IPS DF 6.9 (cell line): ENCODE data around the gene CORO1C.

Experiments
- DNase-seq: peaks from one replicate; pipeline ENCODE4 v3.0.0-alpha.2; 2013; ENCODE audit warnings: low read depth, low spot score
- H3K27ac ChIP-seq: one replicate; pipeline ENCODE4 v1.5.1; 2013; ENCODE audit warnings: low read length, control low read depth
- H3K27me3 ChIP-seq: 2 replicates; pipeline ENCODE4 v1.6.1; 2013; ENCODE audit warnings: mild to moderate bottlenecking, low read length; ENCODE audit not compliant: control insufficient read depth, insufficient read depth
- H3K36me3 ChIP-seq: 2 replicates; pipeline ENCODE4 v1.6.1; 2013; ENCODE audit warnings: low read length; ENCODE audit not compliant: control insufficient read depth, insufficient read depth
- H3K4me1 ChIP-seq: 2 replicates; pipeline ENCODE4 v1.6.1; 2013; ENCODE audit warnings: low read length; ENCODE audit not compliant: control insufficient read depth, insufficient read depth
- H3K4me3 ChIP-seq: 2 replicates; pipeline ENCODE4 v1.5.1; 2013; ENCODE audit warnings: mild to moderate bottlenecking, low read length
- H3K9me3 ChIP-seq: 2 replicates; pipeline ENCODE4 v1.6.1; 2013; ENCODE audit warnings: low read length, inconsistent platforms; ENCODE audit not compliant: control insufficient read depth, insufficient read depth
- WGBS: extraction: QIAGEN DNeasy Blood & Tissue Kit; methylation state at CpG from one replicate; pipeline ENCODE4 v1.1.7; 2013; ENCODE audit warnings: mixed read lengths, missing lambda C conversion rate; ENCODE audit not compliant: insufficient read length, insufficient coverage; 5-methylcytosine and 5-hydroxymethylcytosine counted together

CORO1C gene

GRCh38 chr12:108615918-108616317 is 115.4 kb downstream of the CORO1C start:
- Histone ChIP-seq H3K36me3 (no peaks in the 10 kb centered on the region), H3K4me3 (no peak overlapping the region), H3K9me3 (no peaks in the 10 kb centered on the region), H3K4me1 (peaks cover 2% of the 10 kb centered on the region; the same call in 1 of the 2 replicates), H3K27me3 (no peaks in the 10 kb centered on the region), H3K27ac (no peak overlapping the region)
- no CpG with 5 or more reads among the region's 1 CpG for WGBS
- DNase-seq, result no peak

- Histone ChIP-seq H3K9me3 (no peaks in the 10 kb centered on the region), H3K27ac (no peak overlapping the region), H3K4me1 (peaks cover 2% of the 10 kb centered on the region; the same call in 1 of the 2 replicates), H3K4me3 (no peak overlapping the region), H3K36me3 (no peaks in the 10 kb centered on the region), H3K27me3 (no peaks in the 10 kb centered on the region)
- no CpG with 5 or more reads among the region's 6 CpGs for WGBS
- no peak for DNase-seq
Observed at GRCh38 chr12:108614639-108615038, 116.7 kb downstream of the CORO1C start.

DNA sequence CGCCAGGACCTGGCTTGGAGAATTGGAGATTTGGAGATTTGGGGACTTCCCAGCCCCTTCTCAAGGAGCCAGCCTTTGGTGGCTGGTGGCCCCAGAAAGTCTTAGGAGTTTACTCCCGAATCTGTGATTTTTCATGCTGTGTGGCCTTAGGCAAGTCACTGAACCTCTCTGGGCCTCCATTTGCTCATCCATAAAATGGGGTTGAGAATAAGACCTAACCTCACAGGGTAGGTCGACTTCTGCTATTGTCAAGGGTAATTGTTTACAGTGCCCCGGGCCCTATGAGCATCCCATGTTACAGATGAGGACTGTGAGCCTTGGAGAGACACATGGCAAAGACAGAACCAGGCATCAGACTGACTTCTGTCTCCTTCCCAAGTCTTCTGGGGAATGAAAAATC is 117.3 kb downstream of the CORO1C start:
- DNase-seq, result no peak
- Histone ChIP-seq H3K36me3 (no peaks in the 10 kb centered on the region), H3K27me3 (no peaks in the 10 kb centered on the region), H3K9me3 (no peaks in the 10 kb centered on the region), H3K4me3 (no peak overlapping the region), H3K4me1 (peaks cover 2% of the 10 kb centered on the region; the same call in 1 of the 2 replicates), H3K27ac (no peak overlapping the region)
- no CpG with 5 or more reads among the region's 4 CpGs for WGBS

DNA sequence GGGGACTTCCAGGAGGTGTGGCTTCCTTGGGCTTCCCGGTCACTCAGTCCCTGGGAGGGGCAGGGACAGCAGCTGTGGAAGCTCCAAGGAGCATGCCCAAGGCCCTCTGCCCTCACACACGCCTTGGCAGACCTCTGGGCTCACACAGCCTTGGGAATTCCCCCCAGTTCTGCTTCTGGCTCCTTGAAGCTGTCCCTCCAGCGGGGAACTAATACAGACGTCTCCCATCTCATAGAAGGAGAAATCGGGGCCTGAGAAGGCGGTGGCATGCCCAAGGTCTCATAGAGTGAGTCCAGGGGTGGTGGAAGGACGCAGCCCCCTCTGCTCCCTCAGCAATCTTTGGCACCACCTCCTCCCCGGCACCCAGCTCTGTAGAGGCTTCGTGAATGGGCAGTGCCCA is 117.8 kb downstream of the CORO1C start:
- Histone ChIP-seq H3K4me1 (peaks cover 2% of the 10 kb centered on the region; the same call in 1 of the 2 replicates), H3K4me3 (no peak overlapping the region), H3K27me3 (no peaks in the 10 kb centered on the region), H3K36me3 (no peaks in the 10 kb centered on the region), H3K27ac (no peak overlapping the region), H3K9me3 (no peaks in the 10 kb centered on the region)
- no peak for DNase-seq
- WGBS, result no CpG with 5 or more reads among the region's 9 CpGs

- no CpG with 5 or more reads among the region's 8 CpGs for WGBS
- Histone ChIP-seq H3K27me3 (no peaks in the 10 kb centered on the region), H3K36me3 (no peaks in the 10 kb centered on the region), H3K9me3 (no peaks in the 10 kb centered on the region), H3K27ac (no peak overlapping the region), H3K4me3 (no peak overlapping the region), H3K4me1 (peaks cover 2% of the 10 kb centered on the region; the same call in 1 of the 2 replicates)
- DNase-seq, result no peak
Observed at GRCh38 chr12:108612788-108613282, 118.5 kb downstream of the CORO1C start.

- H3K4me3 ChIP-seq, result no peak overlapping the region
Observed at GRCh38 chr12:108611884-108612415, 119.4 kb downstream of the CORO1C start.

DNA sequence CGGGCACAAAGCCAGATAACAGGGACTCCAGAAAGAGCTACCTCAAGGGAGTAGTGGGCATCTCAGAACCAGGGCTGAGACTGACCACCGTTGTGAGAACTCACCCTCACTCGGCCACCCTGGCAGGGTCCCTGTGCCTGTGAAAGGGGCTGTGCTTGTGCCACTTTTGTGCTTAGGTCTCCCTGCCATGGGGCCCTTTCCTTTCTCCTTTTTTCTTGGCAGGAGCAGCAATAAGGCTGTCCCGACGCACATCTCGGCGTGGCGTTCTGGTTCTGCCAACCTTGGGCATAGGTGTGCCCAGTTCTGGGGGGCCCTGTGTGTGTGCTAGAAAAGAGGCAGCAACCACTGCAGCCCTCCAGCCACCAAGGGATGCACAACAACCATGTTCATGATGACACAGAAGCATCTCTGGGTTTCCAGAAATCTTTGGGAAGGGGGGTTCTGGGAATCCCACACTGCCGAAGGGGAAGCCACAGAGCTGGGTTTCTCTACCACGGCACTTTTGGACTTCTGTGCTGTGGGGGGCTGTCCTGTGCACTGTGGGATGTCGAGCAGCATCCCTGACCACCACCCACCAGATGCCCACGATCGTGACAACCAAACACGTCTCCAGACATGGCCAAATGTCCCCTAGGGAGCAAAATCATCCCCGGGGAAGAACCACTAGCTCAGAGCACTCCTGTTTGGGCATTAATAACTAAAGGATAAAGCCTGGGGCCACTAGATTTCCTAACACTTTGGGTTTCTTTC is 120.3 kb downstream of the CORO1C start:
- Histone ChIP-seq H3K4me3 (no peak overlapping the region), H3K9me3 (no peaks in the 10 kb centered on the region), H3K27ac (no peak overlapping the region), H3K4me1 (peaks cover 2% of the 10 kb centered on the region; the same call in 1 of the 2 replicates), H3K36me3 (no peaks in the 10 kb centered on the region), H3K27me3 (no peaks in the 10 kb centered on the region)
- DNase-seq, result no peak
- WGBS, result no CpG with 5 or more reads among the region's 15 CpGs

More at GRCh38 chr12:108611884-108612415, 119.4 kb downstream of the CORO1C start:
- Histone ChIP-seq H3K27me3 (no peaks in the 10 kb centered on the region), H3K27ac (no peak overlapping the region), H3K36me3 (no peaks in the 10 kb centered on the region), H3K9me3 (no peaks in the 10 kb centered on the region), H3K4me1 (peaks cover 2% of the 10 kb centered on the region; the same call in 1 of the 2 replicates)
- WGBS, result no CpG with 5 or more reads among the region's 5 CpGs
- peak; percentile 70 for DNase-seq

DNA sequence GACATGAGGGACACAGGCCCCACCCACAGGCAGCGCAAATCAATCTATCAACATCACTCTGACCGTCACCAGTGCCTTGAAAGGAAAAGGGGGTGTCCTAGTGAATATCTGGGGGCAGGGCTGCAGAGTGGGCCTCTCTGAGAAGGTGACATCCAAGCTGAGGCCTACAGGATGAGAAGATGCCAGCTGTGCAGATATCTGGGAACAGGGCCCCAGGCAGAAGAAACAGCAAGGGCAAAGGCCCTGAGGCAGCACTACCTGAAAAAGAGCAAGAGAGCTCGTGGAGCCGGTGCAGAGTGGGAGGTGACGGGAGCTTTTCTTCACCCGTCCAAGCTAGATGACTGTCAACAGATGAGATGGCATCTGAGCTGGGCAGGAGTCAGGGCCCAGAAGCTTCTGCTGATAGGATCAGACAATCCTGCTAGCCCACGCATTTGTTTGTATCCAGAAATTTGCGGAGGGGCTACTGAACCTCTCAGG is 120.9 kb downstream of the CORO1C start:
- Histone ChIP-seq H3K9me3 (no peaks in the 10 kb centered on the region), H3K4me1 (peaks cover 2% of the 10 kb centered on the region; the same call in 1 of the 2 replicates), H3K4me3 (no peak overlapping the region), H3K36me3 (no peaks in the 10 kb centered on the region), H3K27me3 (no peaks in the 10 kb centered on the region), H3K27ac (no peak overlapping the region)
- WGBS, result no CpG with 5 or more reads among the region's 8 CpGs
- DNase-seq, result no peak

DNA sequence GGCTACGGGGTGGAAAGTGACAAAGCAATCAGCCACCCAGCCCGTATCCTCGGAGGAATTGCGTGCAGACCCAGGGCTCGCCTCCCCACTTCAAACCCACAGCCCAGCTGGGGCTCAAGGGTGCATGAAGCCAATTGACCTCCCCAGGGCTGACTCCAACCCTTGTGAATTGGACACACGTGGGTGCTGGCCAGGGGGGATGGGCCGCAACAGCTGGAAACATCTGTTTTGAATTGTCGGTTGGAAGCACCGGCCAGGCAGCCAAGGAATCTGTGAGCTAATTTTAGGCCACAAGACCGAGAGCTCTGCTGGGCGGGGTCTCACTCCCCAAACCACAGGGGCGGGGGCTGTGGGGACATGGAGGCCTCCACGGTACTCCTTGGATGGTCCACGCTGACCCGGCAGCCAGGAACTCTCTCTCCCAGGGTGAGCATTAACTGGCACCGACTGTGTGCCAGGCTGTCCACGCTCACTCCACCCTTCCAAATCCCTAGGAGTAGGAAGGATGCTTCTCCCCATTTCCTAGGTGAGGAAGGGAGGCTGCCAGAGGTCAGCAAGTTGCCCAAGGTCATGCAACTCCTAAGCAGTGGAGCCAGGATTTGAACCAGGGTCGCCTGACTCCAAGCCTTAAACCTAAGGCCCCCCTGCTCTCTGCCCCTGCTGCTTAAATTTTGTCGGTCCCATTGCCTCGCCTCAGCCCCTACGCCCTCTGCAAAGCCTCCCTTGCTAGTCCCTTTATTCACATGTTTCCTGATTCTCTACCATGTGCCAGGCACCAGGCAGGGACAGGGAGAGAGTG is 121.6 kb downstream of the CORO1C start:
- DNase-seq, result no peak
- Histone ChIP-seq H3K9me3 (no peaks in the 10 kb centered on the region), H3K27me3 (no peaks in the 10 kb centered on the region), H3K27ac (no peak overlapping the region), H3K4me1 (peaks cover 2% of the 10 kb centered on the region; the same call in 1 of the 2 replicates), H3K36me3 (no peaks in the 10 kb centered on the region), H3K4me3 (no peak overlapping the region)
- WGBS, result no CpG with 5 or more reads among the region's 21 CpGs

DNA sequence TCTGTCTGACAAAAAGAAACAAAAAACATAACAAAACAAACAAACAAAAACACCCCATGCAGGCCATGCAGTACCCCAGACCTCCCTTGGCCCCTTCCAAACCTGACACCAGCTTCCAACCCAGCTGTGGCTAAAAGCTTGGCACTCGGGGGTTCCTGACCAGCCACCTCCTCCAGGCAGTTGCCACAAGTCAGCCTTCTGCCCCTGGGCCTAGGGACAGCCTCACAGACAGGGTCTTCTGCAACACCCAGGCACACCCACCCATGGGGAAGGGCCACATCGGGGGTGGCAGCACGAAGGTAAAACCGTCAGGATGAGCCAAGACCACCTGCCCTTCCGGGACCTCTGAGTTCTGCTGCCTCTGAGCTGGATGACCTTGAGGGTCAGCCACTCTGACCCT is 122.7 kb downstream of the CORO1C start:
- H3K27ac ChIP-seq, result no peak overlapping the region
- no CpG with 5 or more reads among the region's 5 CpGs for WGBS

More for the DNA sequence above, 122.7 kb downstream of the CORO1C start:
- Histone ChIP-seq H3K36me3 (no peaks in the 10 kb centered on the region), H3K9me3 (no peaks in the 10 kb centered on the region), H3K4me1 (peaks cover 4% of the 10 kb centered on the region), H3K4me3 (no peak overlapping the region), H3K27me3 (no peaks in the 10 kb centered on the region)
- no peak for DNase-seq
